MCF 10A (cell line): ENCODE measurements around the gene OR2T35. TPM values are rescaled to one million over a fixed set of nuclear protein-coding genes. Genes with fewer than 3 reads are reported as not detected.

Experiments
- BruUV-seq: library from RNA; stranded (reverse); fragments of 400-500 nt; replicated peaks from 2 replicates; lab custom pipeline; 2021; lab: Mats Ljungman, UMichigan
- CTCF ChIA-PET: fragments of 300-600 bp; sonication (Branson Sonifier 250); formaldehyde crosslinking; extraction: SDS; loops from one replicate; lab custom pipeline; 2021; ENCODE audit warnings: antibody characterized with exemption, inconsistent platforms; lab: Yijun Ruan, JAX
- POLR2A ChIA-PET: fragments of 300-600, 350-650 bp; sonication (Branson Sonifier 250); formaldehyde crosslinking; extraction: SDS; loops from one replicate; lab custom pipeline; 2020; ENCODE audit warnings: antibody characterized with exemption, inconsistent platforms; lab: Yijun Ruan, JAX
- DNase-seq: peaks from one replicate; pipeline ENCODE4 v3.0.0-alpha.2; 2018; ENCODE audit not compliant: unreplicated experiment
- H3K27ac Mint-ChIP-seq: one replicate; pipeline ENCODE4 v1.8.0; 2022; ENCODE audit warnings: mild to moderate bottlenecking, low read depth, mixed read lengths; ENCODE audit not compliant: unreplicated experiment
- H3K27me3 Mint-ChIP-seq: one replicate; pipeline ENCODE4 v1.8.0; 2022; ENCODE audit warnings: mixed read lengths; ENCODE audit not compliant: insufficient read depth, unreplicated experiment
- H3K36me3 Mint-ChIP-seq: one replicate; pipeline ENCODE4 v1.8.0; 2022; ENCODE audit warnings: mild to moderate bottlenecking, moderate library complexity, mixed read lengths; ENCODE audit not compliant: insufficient read depth, unreplicated experiment
- H3K4me1 Mint-ChIP-seq: one replicate; pipeline ENCODE4 v1.8.0; 2022; ENCODE audit warnings: mixed read lengths; ENCODE audit not compliant: insufficient read depth, unreplicated experiment
- H3K4me3 Mint-ChIP-seq: one replicate; pipeline ENCODE4 v1.8.0; 2022; ENCODE audit warnings: mild to moderate bottlenecking, moderate library complexity, mixed read lengths; ENCODE audit not compliant: unreplicated experiment
- H3K9me3 Mint-ChIP-seq: one replicate; pipeline ENCODE4 v1.8.0; 2022; ENCODE audit warnings: mixed read lengths; ENCODE audit not compliant: unreplicated experiment
- CTCF ChIP-seq: fragments of 200-600 bp; IDR thresholded peaks from one replicate; pipeline ENCODE4 v1.8.0; 2022; ENCODE audit warnings: antibody characterized with exemption, mild to moderate bottlenecking; ENCODE audit not compliant: unreplicated experiment
- intact Hi-C: fragments of 100-400 bp; cut with micrococcal nuclease; formaldehyde crosslinking; loops from 2 replicates; pipeline ENCODE4 v1.14.1; 2022
- total RNA-seq: library from RNA; stranded (reverse); gene quantifications from 2 replicates; pipeline ENCODE4 v1.2.3, GENCODE V29; 2022

Gene OR2T35
- total RNA-seq, 1 experiment from 2014 or later = not detected

DNA sequence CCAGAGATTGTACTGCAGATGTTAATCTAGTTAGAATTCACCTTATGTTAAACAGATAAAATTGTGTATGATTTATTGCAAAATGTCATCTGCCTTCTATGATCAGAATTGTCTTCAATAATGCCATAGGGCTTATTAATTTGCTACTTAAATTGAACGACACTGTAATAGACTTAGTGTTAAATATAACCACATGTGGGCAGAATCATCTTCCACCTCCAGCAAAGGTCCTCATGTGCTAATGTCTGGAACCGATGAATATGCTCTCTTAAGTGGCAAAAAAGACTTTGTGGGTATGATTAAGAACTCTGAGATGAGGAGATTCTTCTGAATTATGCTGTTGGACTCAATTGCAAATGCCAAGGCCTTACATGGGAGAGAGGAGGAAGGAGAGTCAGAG, 14.5 kb downstream of the OR2T35 start:
- Mint-ChIP-seq H3K27ac (no peak overlapping the region), H3K4me1 (no peaks in the 10 kb centered on the region), H3K27me3 (no peaks in the 10 kb centered on the region), H3K36me3 (no peaks in the 10 kb centered on the region), H3K4me3 (no peak overlapping the region), H3K9me3 (no peaks in the 10 kb centered on the region)
- POLR2A ChIA-PET = no interaction called here
- CTCF ChIA-PET = interaction anchor here (0.6 to 1.0 kb wide), 4 partner anchors 8 to 66 kb away, joined by 3 to 5 read pairs (median 3); no protein-coding TSS in a partner anchor
- intact Hi-C loops = no loop called here
- DNase-seq = no peak
- BruUV-seq = no TSS peak
- TF ChIP-seq CTCF = no peak

DNA sequence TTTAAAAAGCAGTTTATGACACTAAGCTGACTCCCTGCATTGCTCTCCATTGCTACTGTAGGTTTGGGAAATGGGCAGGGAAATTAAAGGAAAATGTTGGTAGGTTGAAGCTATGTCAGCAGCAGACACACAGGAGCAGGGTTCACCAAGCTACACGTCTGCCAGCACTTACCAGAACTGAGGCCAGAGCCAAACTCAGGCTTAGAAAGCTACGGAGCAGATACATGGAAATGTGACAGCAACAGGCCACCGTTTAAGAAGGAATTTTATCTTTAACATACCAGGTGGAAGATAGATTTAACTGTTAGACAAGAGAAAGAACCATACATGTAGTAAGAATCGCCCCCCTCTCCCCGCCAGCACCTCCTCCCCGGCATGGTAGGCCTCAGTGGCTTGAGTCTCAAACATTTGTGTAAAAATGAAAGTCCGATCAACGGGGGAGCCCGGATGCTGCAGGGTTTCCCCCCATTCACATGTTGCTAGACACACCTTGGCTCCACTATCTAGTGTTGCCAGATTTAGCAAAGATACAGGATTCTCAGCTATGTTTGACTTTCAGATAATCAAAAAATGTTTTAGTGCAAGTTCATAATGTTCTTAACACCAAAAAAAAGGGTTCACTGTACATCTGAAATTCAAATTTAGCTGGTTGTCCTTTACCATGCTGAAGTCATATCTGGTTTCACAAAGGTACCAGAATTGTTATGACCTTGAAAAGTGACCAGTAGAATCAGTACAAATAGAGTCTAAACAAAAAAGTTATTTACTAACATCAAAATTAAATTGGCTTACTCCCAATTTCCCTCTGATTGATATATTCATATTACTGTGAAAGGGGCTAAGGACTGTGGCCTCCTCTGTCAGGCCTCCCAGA, 16.9 kb downstream of the OR2T35 start:
- ChIA-PET POLR2A (no interaction called here), CTCF (interaction anchor here (0.6 to 1.0 kb wide), 7 partner anchors 9 to 693 kb away, joined by 3 to 4 read pairs (median 3); no protein-coding TSS in a partner anchor)
- no TSS peak for BruUV-seq
- no peak for DNase-seq
- H3K4me1 Mint-ChIP-seq = no peaks in the 10 kb centered on the region
- H3K27ac Mint-ChIP-seq = no peak overlapping the region
- no peaks in the 10 kb centered on the region for H3K27me3 Mint-ChIP-seq
- TF ChIP-seq CTCF = no peak
- intact Hi-C loops = no loop called here
- no peaks in the 10 kb centered on the region for H3K9me3 Mint-ChIP-seq
- no peaks in the 10 kb centered on the region for H3K36me3 Mint-ChIP-seq
- no peak overlapping the region for H3K4me3 Mint-ChIP-seq

DNA sequence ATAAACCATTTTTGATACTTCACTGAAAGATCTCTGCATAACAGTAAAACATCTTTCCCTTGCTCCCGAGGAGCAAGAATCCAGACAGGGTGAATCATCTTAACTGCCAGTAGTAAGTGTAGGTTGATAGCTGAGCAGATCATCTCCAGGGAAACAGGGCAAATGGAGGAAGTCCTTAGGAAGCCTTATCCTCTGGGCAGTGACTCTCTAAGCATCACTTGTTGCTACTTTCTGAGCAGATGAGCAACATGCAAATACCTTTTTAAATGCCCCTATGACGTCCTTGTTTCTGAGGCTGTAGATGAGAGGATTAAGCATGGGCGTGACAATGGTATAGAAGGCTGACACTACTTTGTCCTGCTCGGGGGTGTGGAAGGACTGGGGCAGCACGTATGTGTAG, 19.1 kb downstream of the OR2T35 start:
- Mint-ChIP-seq H3K27ac (no peak overlapping the region), H3K4me3 (no peak overlapping the region), H3K27me3 (no peaks in the 10 kb centered on the region), H3K4me1 (no peaks in the 10 kb centered on the region), H3K9me3 (no peaks in the 10 kb centered on the region), H3K36me3 (no peaks in the 10 kb centered on the region)
- no peak for TF ChIP-seq CTCF
- BruUV-seq = no TSS peak
- POLR2A ChIA-PET = no interaction called here
- intact Hi-C loops = no loop called here
- DNase-seq = no peak
- CTCF ChIA-PET = interaction anchor here (0.7 to 9.6 kb wide), 6 partner anchors 14 to 299 kb away, joined by 3 to 159 read pairs (median 4); no protein-coding TSS in a partner anchor

GRCh38 chr1:248625166-248625565, 19.9 kb downstream of the OR2T35 start:
- Mint-ChIP-seq H3K27me3 (no peaks in the 10 kb centered on the region), H3K4me1 (no peaks in the 10 kb centered on the region), H3K27ac (no peak overlapping the region), H3K4me3 (no peak overlapping the region), H3K9me3 (no peaks in the 10 kb centered on the region), H3K36me3 (no peaks in the 10 kb centered on the region)
- intact Hi-C loops = no loop called here
- ChIA-PET CTCF (interaction anchor here (0.6 to 9.6 kb wide), 8 partner anchors 13 to 299 kb away, joined by 3 to 159 read pairs (median 4); no protein-coding TSS in a partner anchor), POLR2A (interaction anchor here (1.0 to 1.3 kb wide), 2 partner anchors 181 to 213 kb away, joined by 3 to 5 read pairs; partner anchors contain the start of gene ZNF672)
- BruUV-seq = no TSS peak
- DNase-seq = no peak
- no peak for TF ChIP-seq CTCF
